Measurements from ENCODE around the gene ZC3H15.
A peak's percentile ranks its signal among the peaks of the same experiment; 100 is the strongest.

ZC3H15 gene

DNA sequence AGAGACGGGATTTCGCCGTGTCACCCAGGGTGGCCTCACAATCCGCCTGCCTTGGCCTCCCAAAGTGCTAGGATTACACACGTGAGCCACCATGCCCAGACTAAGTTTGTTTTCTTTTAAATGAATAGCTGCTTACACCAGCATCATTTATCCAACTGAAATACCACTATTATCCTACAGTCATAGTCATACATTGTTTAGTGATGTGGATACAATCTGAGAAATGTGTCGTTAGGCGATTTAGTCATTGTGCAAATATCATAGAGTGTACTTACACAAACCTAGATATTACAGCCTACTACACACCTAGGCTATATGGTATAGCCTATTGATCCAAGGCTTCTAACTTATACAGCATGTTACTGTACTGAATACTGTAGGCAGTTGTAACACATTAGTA, 10.3 kb downstream of the ZC3H15 start:
- DNase-seq (ENCODE audit: low read depth in 2 of 2) = peak in 1 of 2 donors; percentile 36
- no peak overlapping the region for H3K4me3 ChIP-seq (replicated peaks in 1 of 2; ENCODE audit: low read depth in 2 of 2, low read length in 2 of 2)
- TF ChIP-seq CTCF (IDR thresholded peaks at IDR 0.05; ENCODE audit: low read depth, low read length) = no peak

DNA sequence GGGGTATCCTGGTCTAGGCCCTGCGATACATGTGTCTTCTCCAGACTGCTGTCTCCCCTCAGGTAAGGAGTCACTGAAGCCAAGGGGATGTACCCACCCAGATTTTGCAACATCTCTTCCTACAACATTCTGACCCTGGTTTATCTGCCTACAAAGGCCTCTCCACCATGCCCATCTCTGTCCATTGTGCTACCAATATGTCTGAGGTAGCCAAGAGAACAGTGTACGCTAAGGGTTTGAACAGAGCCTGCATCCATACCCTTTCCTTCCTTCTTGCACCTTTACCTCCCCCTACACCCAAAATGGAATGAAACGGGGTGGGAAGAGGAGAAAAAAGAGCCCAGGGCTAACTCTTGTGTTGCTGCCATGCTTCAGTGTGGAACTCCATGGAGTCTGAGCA, 11.9 kb downstream of the ZC3H15 start:
- no peak for TF ChIP-seq CTCF (IDR thresholded peaks at IDR 0.05; ENCODE audit: low read depth, low read length)
- no peak for DNase-seq (ENCODE audit: low read depth in 2 of 2)
- H3K4me3 ChIP-seq (replicated peaks in 1 of 2; ENCODE audit: low read depth in 2 of 2, low read length in 2 of 2) = no peak overlapping the region

GRCh38 chr2:186498834-186499233, 12.8 kb downstream of the ZC3H15 start:
- no peak for DNase-seq (ENCODE audit: low read depth in 2 of 2)
- TF ChIP-seq CTCF (IDR thresholded peaks at IDR 0.05; ENCODE audit: low read depth, low read length) = no peak
- no peak overlapping the region for H3K4me3 ChIP-seq (replicated peaks in 1 of 2; ENCODE audit: low read depth in 2 of 2, low read length in 2 of 2)

- peak; percentile 40 for TF ChIP-seq CTCF (IDR thresholded peaks at IDR 0.05; ENCODE audit: low read depth, low read length)
- no peak overlapping the region for H3K4me3 ChIP-seq (replicated peaks in 1 of 2; ENCODE audit: low read depth in 2 of 2, low read length in 2 of 2)
- DNase-seq (ENCODE audit: low read depth in 2 of 2) = peak; percentile 61 to 66
Observed at GRCh38 chr2:186503827-186504606, 18.0 kb downstream of the ZC3H15 start.

DNA sequence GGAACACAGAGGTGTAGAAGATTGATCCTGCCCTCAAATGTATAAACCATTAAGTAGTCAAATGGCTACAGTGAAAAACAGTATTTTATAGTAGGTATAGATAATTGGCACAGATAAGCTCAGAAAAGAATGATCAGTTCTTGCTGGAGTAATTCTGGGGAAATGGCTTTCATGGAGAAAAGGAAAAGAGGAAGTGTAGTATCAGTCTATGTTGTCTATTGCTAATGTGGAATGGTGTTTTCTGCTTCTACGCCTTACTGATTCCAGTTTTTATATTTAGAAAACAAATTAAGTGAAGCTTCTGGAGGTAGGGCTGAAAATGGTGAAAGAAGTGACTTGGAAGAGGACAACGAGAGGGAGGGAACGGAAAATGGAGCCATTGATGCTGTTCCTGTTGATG, 22.2 kb downstream of the ZC3H15 start:
- no peak for TF ChIP-seq CTCF (IDR thresholded peaks at IDR 0.05; ENCODE audit: low read depth, low read length)
- no peak overlapping the region for H3K4me3 ChIP-seq (replicated peaks in 1 of 2; ENCODE audit: low read depth in 2 of 2, low read length in 2 of 2)
- no peak for DNase-seq (ENCODE audit: low read depth in 2 of 2)

GRCh38 chr2:186515376-186515775, 29.3 kb downstream of the ZC3H15 start:
- H3K4me3 ChIP-seq (replicated peaks in 1 of 2; ENCODE audit: low read depth in 2 of 2, low read length in 2 of 2) = no peak overlapping the region
- no peak for TF ChIP-seq CTCF (IDR thresholded peaks at IDR 0.05; ENCODE audit: low read depth, low read length)
- DNase-seq (ENCODE audit: low read depth in 2 of 2) = peak in 1 of 2 donors; percentile 30

- DNase-seq (ENCODE audit: low read depth in 2 of 2) = no peak
- H3K4me3 ChIP-seq (replicated peaks in 1 of 2; ENCODE audit: low read depth in 2 of 2, low read length in 2 of 2) = no peak overlapping the region
- TF ChIP-seq CTCF (IDR thresholded peaks at IDR 0.05; ENCODE audit: low read depth, low read length) = no peak
Observed at GRCh38 chr2:186516396-186516795, 30.3 kb downstream of the ZC3H15 start.

Measured in cardiac fibroblast (primary cell).